Transverse colon (tissue), 4 donors: Measurements from ENCODE around the gene C1QL2.

Source experiments
- EP300 ChIP-seq: sonication (generic); formaldehyde crosslinking; IDR thresholded peaks from one replicate; pipeline ENCODE4 v1.6.1; 2017; ENCODE audit warnings: antibody characterized with exemption, low read depth
- POLR2A ChIP-seq: fragments of 450-650 bp; IDR thresholded peaks from one replicate; pipeline ENCODE4 v1.6.1; 2016; ENCODE audit warnings: antibody characterized with exemption, mild to moderate bottlenecking, moderate library complexity
- POLR2AphosphoS5 ChIP-seq, 3 donors: sonication (generic); formaldehyde crosslinking; IDR thresholded peaks; one replicate each; pipeline ENCODE4 v1.6.1; 2016; ENCODE audit warnings: antibody characterized with exemption in 3 of 3
- TF ChIP-seq, protein P1 (sequence below), 5 experiments: fragments of 200-600 bp in 3 of 5; fragments of 450-650 bp in 2 of 5; sonication (generic) in 3 of 5; IDR thresholded peaks; 1 replicate in 2 of 5; 2 replicates in 3 of 5; pipeline ENCODE4 v1.5.1; 2016 to 2017; ENCODE audit warnings: antibody characterized with exemption in 5 of 5, inconsistent platforms in 3 of 5, mild to moderate bottlenecking in 2 of 5, moderate library complexity in 1 of 5

DNA sequence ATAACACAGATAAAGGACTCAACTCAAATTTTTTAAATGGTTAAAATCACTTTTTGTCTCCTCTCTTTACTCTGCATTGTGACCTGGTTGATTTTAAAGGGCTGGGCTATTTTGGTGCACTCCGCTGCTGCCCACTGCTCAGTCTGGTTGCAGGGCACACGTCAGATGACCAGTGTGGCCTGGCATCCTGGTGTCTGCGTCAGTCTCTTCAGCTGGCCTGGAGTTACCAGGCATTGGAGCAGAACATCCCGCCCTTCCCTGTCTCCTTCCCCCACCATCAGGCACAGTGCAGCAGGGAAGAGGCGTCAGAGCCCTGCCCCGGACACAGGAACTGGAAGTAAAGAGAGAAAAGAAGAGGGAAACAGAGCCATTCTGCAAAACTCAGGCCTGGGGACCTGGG is 8.9 kb downstream of the C1QL2 start:
- TF ChIP-seq, protein P1, sequence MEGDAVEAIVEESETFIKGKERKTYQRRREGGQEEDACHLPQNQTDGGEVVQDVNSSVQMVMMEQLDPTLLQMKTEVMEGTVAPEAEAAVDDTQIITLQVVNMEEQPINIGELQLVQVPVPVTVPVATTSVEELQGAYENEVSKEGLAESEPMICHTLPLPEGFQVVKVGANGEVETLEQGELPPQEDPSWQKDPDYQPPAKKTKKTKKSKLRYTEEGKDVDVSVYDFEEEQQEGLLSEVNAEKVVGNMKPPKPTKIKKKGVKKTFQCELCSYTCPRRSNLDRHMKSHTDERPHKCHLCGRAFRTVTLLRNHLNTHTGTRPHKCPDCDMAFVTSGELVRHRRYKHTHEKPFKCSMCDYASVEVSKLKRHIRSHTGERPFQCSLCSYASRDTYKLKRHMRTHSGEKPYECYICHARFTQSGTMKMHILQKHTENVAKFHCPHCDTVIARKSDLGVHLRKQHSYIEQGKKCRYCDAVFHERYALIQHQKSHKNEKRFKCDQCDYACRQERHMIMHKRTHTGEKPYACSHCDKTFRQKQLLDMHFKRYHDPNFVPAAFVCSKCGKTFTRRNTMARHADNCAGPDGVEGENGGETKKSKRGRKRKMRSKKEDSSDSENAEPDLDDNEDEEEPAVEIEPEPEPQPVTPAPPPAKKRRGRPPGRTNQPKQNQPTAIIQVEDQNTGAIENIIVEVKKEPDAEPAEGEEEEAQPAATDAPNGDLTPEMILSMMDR (IDR thresholded peaks at IDR 0.05) = no peak
- TF ChIP-seq EP300 (no peak), POLR2A (no peak), POLR2AphosphoS5 (IDR thresholded peaks at IDR 0.05) (no peak)
